ENCODE measurements around the gene NFIA.
"Not testable (repeated sequence)": the region's sequence is repeated elsewhere in the genome, so short reads cannot be mapped to it uniquely, and the experiment has no call there.

Gene NFIA

DNA sequence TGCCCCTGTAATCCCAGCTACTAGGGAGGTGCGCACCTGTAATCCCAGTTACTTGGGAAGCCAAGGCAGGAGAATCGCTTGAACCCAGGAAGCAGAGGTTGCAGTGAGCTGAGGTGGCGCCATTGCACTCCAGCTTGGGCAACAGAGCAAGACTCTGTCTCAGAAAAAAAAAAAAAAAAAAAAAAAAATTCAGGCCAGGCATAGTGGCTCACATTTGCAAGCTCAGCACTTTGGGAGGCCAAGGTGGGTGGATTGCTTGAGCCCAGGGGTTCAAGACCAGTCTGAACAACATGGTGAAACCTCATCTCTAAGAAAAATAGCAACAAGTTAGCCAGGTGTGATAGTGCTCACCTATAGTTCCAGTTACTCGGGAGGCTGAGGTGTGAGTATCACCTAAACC lies 20.8 kb upstream of the NFIA start:
- not testable (repeated sequence) for DNase-seq

- no peak for DNase-seq
These were observed 17.7 kb upstream of the NFIA start for GRCh38 chr1:61064673-61065072.

DNA sequence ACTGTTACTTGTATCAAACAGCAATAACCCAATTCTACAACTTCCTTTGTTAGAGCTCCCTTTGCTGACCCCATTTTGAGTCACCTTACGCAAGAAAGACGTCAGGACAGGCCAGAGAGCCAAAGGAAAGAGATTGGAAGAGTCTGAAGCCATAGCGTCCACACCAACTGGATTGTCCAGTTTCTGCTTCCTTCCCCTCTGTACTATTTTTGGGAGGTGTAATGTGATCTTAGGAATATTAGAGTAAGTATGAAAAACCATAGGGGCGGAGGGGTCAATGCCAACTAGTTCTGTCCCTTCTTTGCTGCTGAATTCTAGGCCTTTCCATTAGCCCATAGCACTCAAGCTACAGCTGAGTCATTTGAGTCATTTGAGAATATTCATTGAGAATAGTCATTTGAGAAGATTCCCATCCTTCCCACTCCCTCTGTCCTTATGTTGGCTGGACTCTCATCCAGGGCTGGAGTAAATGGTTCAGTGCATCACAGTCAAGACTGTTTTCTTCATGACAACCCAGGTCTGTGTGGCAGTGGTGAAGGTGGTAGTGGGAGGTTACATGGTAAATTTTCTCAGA lies 14.8 kb upstream of the NFIA start:
- no peak for DNase-seq

GRCh38 chr1:61070054-61070453 lies 12.3 kb upstream of the NFIA start:
- no peak for DNase-seq

DNA sequence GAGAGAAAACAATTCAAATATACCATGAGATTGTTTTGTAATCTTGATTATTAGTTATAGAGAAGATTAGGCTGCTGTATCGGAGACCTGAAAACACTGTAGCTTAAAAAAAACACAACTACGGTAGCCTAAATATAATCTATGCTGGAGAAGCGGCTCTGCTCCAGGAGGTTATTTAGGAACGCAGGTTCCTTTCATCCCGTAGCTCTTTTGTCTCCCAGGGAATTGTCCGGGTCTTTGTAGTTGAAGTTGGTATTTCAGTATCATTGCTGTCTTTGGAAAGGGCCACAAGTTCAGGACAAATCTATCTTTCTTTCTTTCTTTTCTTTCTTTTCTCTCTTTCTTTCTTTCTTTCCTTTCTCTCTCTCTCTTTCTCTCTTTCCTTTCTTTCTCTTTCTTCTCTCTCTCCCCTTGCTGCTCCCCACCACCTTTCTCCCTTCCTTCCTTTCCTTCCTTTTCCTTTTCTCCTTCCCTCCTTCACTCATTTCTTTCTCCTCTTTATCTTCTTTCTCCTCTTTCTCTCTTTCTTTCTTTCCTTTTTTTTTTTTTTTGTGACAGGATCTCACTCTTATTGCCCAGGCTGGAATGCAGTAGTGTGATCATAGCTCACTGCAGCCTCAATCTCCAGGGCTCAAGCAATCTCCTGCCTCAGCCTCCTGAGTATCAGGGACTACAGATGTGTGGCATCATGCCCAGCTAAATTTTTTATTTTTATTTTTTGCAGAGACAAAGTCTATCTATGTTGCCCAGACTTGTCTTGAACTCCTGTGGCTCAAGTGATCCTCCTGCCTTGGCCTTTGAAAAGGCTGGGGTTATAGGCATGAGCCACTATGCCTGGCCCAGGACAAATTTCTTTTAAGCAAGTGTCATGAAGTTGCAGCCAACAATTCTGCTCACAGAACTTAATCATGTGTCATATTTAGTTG lies 10.9 kb upstream of the NFIA start:
- DNase-seq = no peak

DNA sequence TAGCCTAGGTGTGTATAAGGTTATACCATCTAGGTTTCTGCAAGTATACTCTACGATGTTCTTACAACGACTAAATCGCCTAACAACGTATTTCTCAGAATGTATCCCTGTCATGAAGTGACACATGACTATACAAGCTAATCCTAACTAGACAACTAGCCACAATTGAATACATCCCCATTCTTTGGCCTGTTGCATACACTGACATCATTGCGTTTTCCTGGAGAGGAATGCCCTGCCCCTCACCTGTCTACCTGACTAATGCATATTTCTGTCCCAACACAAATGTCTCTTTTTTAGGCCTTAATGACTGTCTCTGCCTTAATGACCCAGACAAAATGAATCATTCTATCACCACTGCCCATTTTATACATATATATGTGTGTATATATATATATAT lies 8.5 kb upstream of the NFIA start:
- DNase-seq = no peak

- not testable (repeated sequence) for DNase-seq
These were observed 6.5 kb upstream of the NFIA start for GRCh38 chr1:61075833-61076232.

GRCh38 chr1:61076728-61077675 lies 5.4 kb upstream of the NFIA start:
- DNase-seq = peak; percentile 61 to 72

DNA sequence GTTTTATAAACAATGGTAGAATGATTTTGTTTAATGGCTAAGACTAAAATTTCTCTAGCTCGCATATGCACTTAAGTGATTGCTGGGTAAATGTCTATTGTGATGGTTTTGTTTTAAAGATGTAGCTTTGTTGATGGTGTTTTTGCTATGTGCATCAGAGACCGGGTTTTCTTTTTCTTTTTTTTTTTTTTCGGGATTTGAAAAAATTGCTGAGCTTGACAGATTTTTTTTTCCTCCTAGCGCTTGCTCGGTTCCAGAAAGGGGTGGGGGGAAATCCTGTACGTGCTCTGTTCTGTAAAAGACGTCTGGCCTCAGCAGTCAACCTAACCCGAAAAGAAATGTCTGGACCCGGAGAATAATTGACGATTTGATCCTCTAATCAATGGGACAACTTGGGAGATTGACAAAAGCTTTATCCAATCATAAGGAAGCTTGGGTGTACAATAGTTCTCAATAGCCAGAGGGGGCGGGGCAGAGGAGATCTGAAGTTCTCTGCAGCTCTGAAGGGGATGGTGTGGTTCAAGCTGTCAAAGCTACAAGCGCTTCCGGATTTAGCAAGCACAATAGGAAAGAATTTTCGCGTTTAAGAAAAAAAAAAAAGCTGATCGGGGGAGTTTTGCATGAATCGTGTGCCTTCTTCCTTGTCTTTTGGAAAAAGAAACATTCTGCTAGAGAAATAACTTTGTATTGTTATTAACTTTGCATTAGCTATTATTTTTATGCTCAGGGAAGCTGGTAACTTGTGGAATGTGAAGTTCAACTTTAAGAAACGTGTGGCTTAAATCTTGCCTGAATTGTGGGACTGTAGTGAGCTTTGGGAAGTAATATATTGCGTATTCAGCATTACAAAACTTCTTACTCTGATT lies 4.5 kb upstream of the NFIA start:
- peak; percentile 94 for DNase-seq

GRCh38 chr1:61078618-61079295 lies 3.6 kb upstream of the NFIA start:
- DNase-seq = no peak

- DNase-seq = no peak
These were observed 3.0 kb upstream of the NFIA start for GRCh38 chr1:61079296-61079897.

DNA sequence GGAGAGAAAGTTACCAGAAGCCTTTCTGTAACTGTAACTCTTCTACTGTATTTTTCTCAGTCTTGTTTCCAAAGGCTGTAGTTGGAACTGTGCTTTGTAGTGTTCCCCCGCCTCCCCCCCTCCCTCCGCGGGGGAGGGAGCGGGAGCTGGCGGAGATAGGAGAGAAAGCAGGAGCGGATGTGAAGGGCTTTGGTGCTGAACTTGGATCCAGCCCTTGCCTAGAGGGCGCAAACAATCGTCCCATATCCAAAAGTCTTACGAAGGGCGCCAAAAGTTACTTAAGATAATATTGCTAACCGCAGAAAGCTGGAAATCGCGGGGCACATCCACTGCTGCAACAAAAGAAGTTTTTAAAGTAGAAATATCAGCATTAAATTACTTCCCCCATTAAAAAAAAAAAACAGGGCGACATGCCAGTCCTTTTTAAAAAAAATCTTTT lies 2.4 kb upstream of the NFIA start:
- DNase-seq = peak in 1 of 2 donors; percentile 15

DNA sequence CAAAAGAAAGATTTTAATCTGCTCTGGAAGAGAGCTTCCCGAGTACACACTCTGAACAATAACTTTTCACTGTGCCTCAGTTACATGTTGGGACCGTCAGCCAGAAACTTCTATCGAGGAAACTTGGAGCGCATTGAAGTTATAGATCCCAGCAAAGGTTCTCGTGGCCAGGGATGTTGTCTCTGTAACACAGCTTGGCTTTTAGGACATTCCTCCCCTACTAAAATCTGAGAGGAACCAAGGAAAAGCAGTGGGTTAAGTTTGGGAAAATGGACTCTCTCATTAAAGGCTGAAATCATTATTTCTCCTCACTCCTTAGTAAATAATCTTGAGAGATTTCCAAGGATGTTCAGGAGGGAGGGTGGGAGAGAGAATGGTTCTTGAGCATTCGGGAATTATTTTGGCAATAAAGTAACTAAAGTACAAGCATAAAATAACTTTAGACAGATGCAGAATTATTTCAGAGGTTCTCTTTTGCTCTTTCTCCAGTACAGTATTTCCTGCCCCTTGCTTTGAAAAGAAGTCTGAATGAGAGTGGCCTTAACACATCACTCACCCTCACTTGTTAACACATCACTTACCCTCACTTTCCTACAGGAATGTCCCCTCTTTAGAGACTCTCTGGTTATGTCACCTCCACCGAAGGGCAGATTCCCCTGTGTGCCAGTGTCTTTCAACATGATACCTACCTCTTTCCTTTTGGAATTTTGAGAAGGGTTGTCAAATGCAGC lies 1.8 kb upstream of the NFIA start:
- no peak for DNase-seq

DNA sequence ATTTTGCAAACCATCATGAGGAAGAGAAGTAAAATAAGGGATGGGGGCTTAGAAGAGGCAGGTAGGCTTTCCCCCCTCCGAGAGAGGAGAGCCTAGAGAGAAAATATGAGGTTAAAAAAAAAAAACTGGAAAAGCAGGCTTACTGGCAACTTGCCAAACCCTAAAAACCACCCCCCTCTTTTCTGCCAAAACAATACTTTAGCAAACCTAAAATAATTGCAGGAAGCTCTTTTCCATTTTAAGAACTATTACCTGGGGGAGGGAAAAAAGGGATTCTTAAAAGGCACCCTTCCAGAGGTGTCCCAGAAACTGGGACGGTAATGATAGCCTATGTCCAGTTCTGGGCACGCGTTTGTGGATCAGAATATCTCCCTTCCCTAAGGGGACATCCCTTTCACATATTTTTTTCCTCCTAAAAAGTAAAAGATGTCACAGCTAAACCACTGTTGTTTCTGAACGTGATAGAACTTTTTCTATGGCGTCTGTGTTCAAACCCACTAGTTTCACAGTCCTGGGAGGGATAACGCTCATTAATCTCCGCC lies 1.1 kb upstream of the NFIA start:
- DNase-seq = no peak

GRCh38 chr1:61081686-61082310 lies 563 bp upstream of the NFIA start:
- peak; percentile 47 to 61 for DNase-seq

GRCh38 chr1:61083013-61083806 lies 849 bp downstream of the NFIA start:
- DNase-seq = peak; percentile 6 to 23

- DNase-seq = no peak
These were observed 1.6 kb downstream of the NFIA start for GRCh38 chr1:61083807-61084440.

- DNase-seq = no peak
These were observed 2.2 kb downstream of the NFIA start for GRCh38 chr1:61084491-61085031.
